SH-SY5Y (cell line): Measurements from ENCODE around the gene ZNF140.

Experiments
- GATA2 ChIP-seq: IDR thresholded peaks from 2 replicates; pipeline ENCODE4 v1.6.1; 2011; ENCODE audit warnings: mild to moderate bottlenecking, low read depth, low read length
- GATA3 ChIP-seq: IDR thresholded peaks from 2 replicates; pipeline ENCODE4 v1.6.1; 2011; ENCODE audit warnings: low read depth, mild to moderate bottlenecking, low read length, moderate library complexity

- TF ChIP-seq GATA3 (no peak), GATA2 (no peak)
These were observed 26.4 kb downstream of the ZNF140 start for GRCh38 chr12:133107121-133107520.
